Measurements from ENCODE around the gene SUMO3.

DNA sequence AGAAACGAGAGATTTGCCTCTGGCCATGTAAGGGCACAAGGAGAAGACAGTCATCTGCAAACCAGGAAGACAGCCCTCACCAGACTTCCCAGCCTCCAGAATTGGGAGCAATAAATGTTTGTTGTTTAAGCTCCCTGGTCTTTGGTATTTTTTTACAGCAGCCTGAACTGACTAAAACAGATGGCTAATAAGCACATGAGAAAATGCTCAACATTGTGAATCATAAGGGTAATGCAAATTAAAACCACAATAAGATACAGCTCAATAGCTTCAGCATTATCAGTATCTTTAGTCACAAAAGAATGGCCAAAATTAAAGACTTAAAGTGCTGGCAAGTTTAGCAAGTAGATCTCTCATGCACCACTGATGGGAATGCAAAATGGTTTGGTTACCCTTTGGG, 28.0 kb downstream of the SUMO3 start:
- no peak for TF ChIP-seq POLR2A (IDR thresholded peaks at IDR 0.05; ENCODE audit: low read length)
- TF ChIP-seq GATA1 (IDR thresholded peaks at IDR 0.05; ENCODE audit: low read depth, low read length): no peak

Data from erythroblast (primary cell).